ENCODE data around the gene SYNE3. TPM values are rescaled to one million over a fixed set of nuclear protein-coding genes. Genes with fewer than 3 reads are reported as not detected.

SYNE3 gene
- total RNA-seq, result 42.5 and 44.0 TPM in 2 replicates

DNA sequence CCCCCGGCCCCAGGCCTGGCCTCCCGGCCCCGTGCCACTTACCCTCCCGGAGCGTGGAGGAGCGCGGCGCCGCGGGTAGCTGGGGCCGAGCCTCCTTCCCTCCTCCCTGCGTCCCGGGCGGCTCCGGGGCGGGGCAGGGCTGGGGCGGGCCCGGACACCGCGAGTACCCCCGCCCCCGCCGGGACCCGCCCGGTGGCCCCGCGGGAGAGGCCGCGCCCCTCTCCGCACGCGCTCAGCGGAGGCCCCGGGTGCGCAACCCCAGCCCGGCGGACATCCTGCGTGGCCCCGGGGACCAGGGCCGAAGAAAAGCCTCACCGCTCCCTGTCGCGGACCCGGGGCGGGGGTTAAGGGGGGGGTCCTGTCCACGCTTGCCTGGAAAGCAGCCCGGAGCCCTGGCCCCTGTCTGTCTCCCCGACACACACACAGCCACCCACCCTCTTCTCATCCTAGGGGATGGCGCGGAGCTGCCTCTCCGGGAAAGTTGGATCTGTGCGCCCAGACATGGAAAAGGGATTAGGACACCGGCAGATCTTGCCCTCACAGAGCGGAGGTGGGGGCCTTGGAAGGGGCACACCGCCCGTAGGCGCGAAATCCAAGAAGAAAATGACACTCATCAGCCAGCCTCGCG lies at the start of gene SYNE3:
SYNE3 (minus strand) TSS at position 97 of the 628 bp plus-strand sequence. CDS start 40,829 bp downstream, outside the sequence.

GRCh38 chr14:95534299-95535225 lies 18.1 kb upstream of the SYNE3 start, which contains the start of gene GLRX5:
TSS of gene GLRX5 (plus strand) at chr14:95535050. CDS start at chr14:95535090, 40 bp downstream.

Other genes starting within 250 kb of the SYNE3 start
- 0.44 and 1.5 TPM in 2 replicates for gene CLMN, start 196.7 kb downstream of the SYNE3 start, total RNA-seq
- 24.5 and 48.1 TPM in 2 replicates for gene GLRX5, start 18.4 kb upstream of the SYNE3 start, total RNA-seq
- not detected in 2 replicates for gene TCL1B, start 169.8 kb upstream of the SYNE3 start, total RNA-seq
- not detected in 2 replicates for gene TCL1A, start 197.5 kb upstream of the SYNE3 start, total RNA-seq

Data from smooth muscle cell of trachea (primary cell).